Omental fat pad (tissue), 4 donors: ENCODE measurements around the gene DR1. TPM values are rescaled to one million over a fixed set of nuclear protein-coding genes. Genes with fewer than 3 reads are reported as not detected.

Experiments used
- ATAC-seq: fragments of 150-250 bp; one replicate; pipeline ENCODE4 v1.9.1; 2016; ENCODE audit warnings: mild to moderate bottlenecking, moderate library complexity; ENCODE audit not compliant: low FRiP score
- DNase-seq: peaks from one replicate; pipeline ENCODE4 v3.0.0-alpha.2; 2019; ENCODE audit warnings: low spot score
- CTCF ChIP-seq, 3 donors: fragments of 450-650 bp; IDR thresholded peaks; one replicate each; pipeline ENCODE4 v1.5.1; 2016 to 2017; ENCODE audit warnings: antibody characterized with exemption in 3 of 3, mild to moderate bottlenecking in 3 of 3, moderate library complexity in 2 of 3
- total RNA-seq, 4 donors: library from RNA; depleted of rRNA; stranded (reverse); fragments of >200 nt; gene quantifications; one replicate each; pipeline ENCODE4 v1.1.0, GENCODE V29; 2016

The DR1 gene
- total RNA-seq, 4 donors from 2014 or later, result 21.4 to 31.9 (median 27.7) TPM

GRCh38 chr1:93354749-93355148, 9.0 kb downstream of the DR1 start:
- ATAC-seq (no peak), DNase-seq (no peak)
- TF ChIP-seq CTCF (IDR thresholded peaks at IDR 0.05), result no peak

GRCh38 chr1:93357242-93357641, 11.5 kb downstream of the DR1 start:
- TF ChIP-seq CTCF (IDR thresholded peaks at IDR 0.05), result no peak
- DNase-seq, result no peak
- ATAC-seq, result no peak

- TF ChIP-seq CTCF (IDR thresholded peaks at IDR 0.05), result no peak
- ATAC-seq (no peak), DNase-seq (no peak)
These were observed 12.6 kb downstream of the DR1 start for GRCh38 chr1:93358293-93358692.

GRCh38 chr1:93360111-93360510, 14.4 kb downstream of the DR1 start:
- DNase-seq (no peak), ATAC-seq (no peak)
- TF ChIP-seq CTCF (IDR thresholded peaks at IDR 0.05), result no peak

GRCh38 chr1:93362237-93362636, 16.5 kb downstream of the DR1 start:
- ATAC-seq, result no peak
- DNase-seq, result no peak
- TF ChIP-seq CTCF (IDR thresholded peaks at IDR 0.05), result no peak

GRCh38 chr1:93365813-93366212, 20.1 kb downstream of the DR1 start:
- no peak for TF ChIP-seq CTCF (IDR thresholded peaks at IDR 0.05)
- ATAC-seq (no peak), DNase-seq (no peak)

- ATAC-seq (no peak), DNase-seq (no peak)
- no peak for TF ChIP-seq CTCF (IDR thresholded peaks at IDR 0.05)
These were observed 24.0 kb downstream of the DR1 start for GRCh38 chr1:93369734-93370133.
